GM12878 (cell line): ENCODE results near the gene IRF2BPL. TPM values are rescaled to one million over a fixed set of nuclear protein-coding genes. Genes with fewer than 3 reads are reported as not detected.

Experiments used
- ATAC-seq: fragments of 200-7000 bp; cut with Tn5 transposase; 3 replicates; pipeline ENCODE4 v1.9.1; 2020; ENCODE audit warnings: mild to moderate bottlenecking, moderate library complexity
- BruUV-seq: library from RNA; stranded (reverse); fragments of 400-500 nt; replicated peaks from 2 replicates; lab custom pipeline; 2021; lab: Mats Ljungman, UMichigan
- CTCF ChIA-PET: fragments of 300-600 bp; sonication (Branson Sonifier 250); formaldehyde crosslinking; extraction: SDS; loops from one replicate; lab custom pipeline; 2021; ENCODE audit warnings: inconsistent platforms; lab: Yijun Ruan, JAX
- POLR2A ChIA-PET: fragments of 350-600 bp; formaldehyde crosslinking; extraction: SDS; loops from one replicate; lab custom pipeline; 2021; ENCODE audit warnings: inconsistent platforms; lab: Charles Lee
- RAD21 ChIA-PET: fragments of 300-600 bp; sonication (Branson Sonifier 250); formaldehyde crosslinking; loops from one replicate; lab custom pipeline; 2023; ENCODE audit warnings: antibody characterized with exemption; ENCODE audit not compliant: unreplicated experiment; lab: Charles Lee
- SMC1A ChIA-PET: fragments of 300-600 bp; sonication (Branson Sonifier 250); formaldehyde crosslinking; loops from one replicate; lab custom pipeline; 2023; ENCODE audit not compliant: unreplicated experiment, uncharacterized antibody; lab: Charles Lee
- DNase-seq: peaks from one replicate; pipeline ENCODE4 v3.0.0-alpha.2; 2011; ENCODE audit warnings: low read depth, low spot score
- FAIRE-seq: peaks from 3 replicates; lab custom pipeline; 2011; peaks lifted over from hg19 to GRCh38; lab: Jason Lieb, UNC
- H2AFZ ChIP-seq: 2 replicates; pipeline ENCODE4 v1.6.0; 2011; ENCODE audit warnings: low read depth, low read length, control low read depth; ENCODE audit not compliant: control insufficient read depth
- H3K27ac ChIP-seq: 2 replicates; pipeline ENCODE4 v1.5.1; 2011; ENCODE audit warnings: control low read depth; ENCODE audit not compliant: control insufficient read depth, insufficient read depth
- H3K27me3 ChIP-seq, 2 experiments: replicated peaks in 1 of 2; 2 replicates each; pipeline versions ENCODE4 v1.6.0 to v1.6.1; 2011; ENCODE audit warnings: low read length in 1 of 2; ENCODE audit not compliant: control insufficient read depth in 2 of 2, insufficient read depth in 2 of 2
- H3K36me3 ChIP-seq, 2 experiments: 2 replicates each; pipeline ENCODE4 v1.5.1; 2011; ENCODE audit warnings: low read length in 1 of 2; ENCODE audit not compliant: control insufficient read depth in 2 of 2, insufficient read depth in 2 of 2
- H3K4me1 ChIP-seq: 2 replicates; pipeline ENCODE4 v1.6.1; 2011; ENCODE audit warnings: mild to moderate bottlenecking, low read length, moderate library complexity, mixed read lengths; ENCODE audit not compliant: control insufficient read depth, insufficient read depth
- H3K4me2 ChIP-seq: 2 replicates; pipeline ENCODE4 v1.6.0; 2011; ENCODE audit warnings: control low read depth; ENCODE audit not compliant: control insufficient read depth, insufficient read depth
- H3K4me3 ChIP-seq: fragments of 200-600 bp; sonication (generic); 2 replicates; pipeline ENCODE4 v1.5.1; 2016
- H3K79me2 ChIP-seq: 2 replicates; pipeline ENCODE4 v1.6.0; 2011; ENCODE audit warnings: low read length; ENCODE audit not compliant: control insufficient read depth, insufficient read depth
- H3K9ac ChIP-seq: 2 replicates; pipeline ENCODE4 v1.8.0; 2011; ENCODE audit warnings: low read length, control low read depth, mixed read lengths; ENCODE audit not compliant: control insufficient read depth, insufficient read depth
- H3K9me3 ChIP-seq: replicated peaks from 3 replicates; pipeline ENCODE4 v1.5.1; 2011; ENCODE audit warnings: mild to moderate bottlenecking, low read length; ENCODE audit not compliant: control insufficient read depth, insufficient read depth
- H4K20me1 ChIP-seq: 2 replicates; pipeline ENCODE4 v1.6.0; 2011; ENCODE audit not compliant: control insufficient read depth, insufficient read depth
- CTCF ChIP-seq, 3 experiments: IDR thresholded peaks in 2 of 3; conservative IDR thresholded peaks in 1 of 3; 2 replicates each; pipeline ENCODE4 v1.5.1; 2011; ENCODE audit warnings: low read depth in 3 of 3, low read length in 3 of 3, mild to moderate bottlenecking in 3 of 3, control low read depth in 2 of 3, moderate library complexity in 2 of 3, inconsistent platforms in 1 of 3, mixed read lengths in 1 of 3; ENCODE audit not compliant: control insufficient read depth in 2 of 3, insufficient read depth in 1 of 3; ENCODE audit errors: extremely low read depth in 1 of 3
- NFIC ChIP-seq: IDR thresholded peaks from 2 replicates; pipeline ENCODE4 v1.6.1; 2012; ENCODE audit warnings: low read depth, mild to moderate bottlenecking, inconsistent platforms, low read length, moderate library complexity
- POLR2A ChIP-seq: IDR thresholded peaks from 2 replicates; pipeline ENCODE4 v1.6.1; 2011; ENCODE audit warnings: low read depth, mild to moderate bottlenecking, low read length
- ZBTB40 ChIP-seq: fragments of 450-650 bp; IDR thresholded peaks from 2 replicates; pipeline ENCODE4 v1.6.1; 2016; ENCODE audit warnings: mild to moderate bottlenecking, moderate library complexity, borderline replicate concordance
- WGBS: methylation state at CpG from one replicate; pipeline ENCODE4 v1.1.6; 2016; ENCODE audit warnings: low lambda C conversion rate; ENCODE audit not compliant: insufficient replicate concordance, insufficient coverage; ENCODE audit errors: missing lambda C conversion rate; 5-methylcytosine and 5-hydroxymethylcytosine counted together
- in situ Hi-C: fragments of 300-500 bp; cut with MboI; formaldehyde crosslinking; loops from 9 replicates; pipeline ENCODE4 v1.14.3; 2018; ENCODE audit warnings: mixed read lengths
- intact Hi-C: fragments of 100-400 bp; cut with micrococcal nuclease; formaldehyde crosslinking; loops from one replicate; pipeline ENCODE4 v1.14.2; 2022; ENCODE audit not compliant: unreplicated experiment
- polyA plus RNA-seq, 11 experiments: library from polyadenylated mRNA; depleted of rRNA in 4 of 11; unstranded in 6 of 11; stranded (reverse) in 5 of 11; fragments of >200 nt; fragmentation: Nextera tagmentation in 4 of 11; fragmentation: Illumina TruSeq in 1 of 11; extraction: Ambion mirVana in 4 of 11; extraction: Trizol in 1 of 11; gene quantifications; 1 replicate in 1 of 11; 2 replicates in 10 of 11; pipeline versions ENCODE4 v1.2.1 to v1.2.3, GENCODE V29; 2011 to 2016; ENCODE audit warnings: inconsistent platforms in 2 of 11, missing spikeins in 2 of 11, low read depth in 1 of 11
- total RNA-seq, 4 experiments: library from RNA; depleted of rRNA in 3 of 4; stranded (reverse); fragments of >200 nt in 3 of 4; fragmentation: Illumina TruSeq in 1 of 4; extraction: Trizol in 1 of 4; gene quantifications; 2 replicates each; pipeline versions ENCODE4 v1.2.1 to v1.2.3, GENCODE V29; 2013 to 2021

The IRF2BPL gene
- total and polyA plus RNA-seq, 10 of the 15 experiments (the other 5 are each of a cell fraction or from before 2014, with no cell fraction given) = 1.2 to 34.5 (median 3.1) TPM

GRCh38 chr14:77032844-77033621 lies 4.5 kb upstream of the IRF2BPL start (continued):
- no peak for TF ChIP-seq ZBTB40

- RAD21 ChIA-PET = interaction anchor here (0.9 to 3.2 kb wide), 7 partner anchors 8 to 119 kb away, joined by 3 to 27 read pairs (median 4); no protein-coding TSS in a partner anchor
- in situ Hi-C loops = no loop called here
- H3K9ac ChIP-seq = peak overlapping the region; percentile 94; the same call in 1 of the 2 replicates
These were observed 4.0 kb upstream of the IRF2BPL start for GRCh38 chr14:77032491-77032843.

More at GRCh38 chr14:77032491-77032843, 4.0 kb upstream of the IRF2BPL start:
- TF ChIP-seq POLR2A (0 out of 2 replicates have a peak, but pooled peaks have one; percentile 15), CTCF (IDR thresholded peaks at IDR 0.05 in 2 of 3, conservative IDR thresholded peaks at IDR 0.05 in 1 of 3; ENCODE audit: control insufficient read depth in 2 of 3, extremely low read depth in 1 of 3, insufficient read depth in 1 of 3, low read depth in 3 of 3, low read length in 3 of 3) (no peak), NFIC (0 out of 2 replicates have a peak, but pooled peaks have one; percentile 12)
- ChIA-PET POLR2A (interaction anchor here (0.5 to 10.5 kb wide), 8 partner anchors 8 to 77 kb away, joined by 3 to 151 read pairs (median 10); no protein-coding TSS in a partner anchor), SMC1A (interaction anchor here (0.9 to 11.2 kb wide), 7 partner anchors 10 to 120 kb away, joined by 3 to 133 read pairs (median 4); no protein-coding TSS in a partner anchor), CTCF (interaction anchor here (0.7 to 3.3 kb wide), 7 partner anchors 9 to 85 kb away, joined by 3 to 8 read pairs (median 3); no protein-coding TSS in a partner anchor)
- no peaks in the 10 kb centered on the region for H3K36me3 ChIP-seq
- H2AFZ ChIP-seq = no peak overlapping the region
- no peaks in the 10 kb centered on the region for H4K20me1 ChIP-seq
- ATAC-seq (no peak), DNase-seq (no peak), FAIRE-seq (no peak)
- H3K4me1 ChIP-seq = peaks cover 49% of the 10 kb centered on the region
- H3K79me2 ChIP-seq = peaks cover 17% of the 10 kb centered on the region
- H3K27me3 ChIP-seq = no peaks in the 10 kb centered on the region
- peak overlapping the region; percentile 78; the same call in 1 of the 2 replicates for H3K4me3 ChIP-seq
- H3K9me3 ChIP-seq = no peaks in the 10 kb centered on the region
- peak overlapping the region; percentile 97 for H3K4me2 ChIP-seq
- 82% methylated on average over 12 of the region's 12 CpGs for WGBS
- intact Hi-C loops = no loop called here
- H3K27ac ChIP-seq = peak overlapping the region; percentile 99
- BruUV-seq = no TSS peak
